ENCODE data around the gene ESR2.
"Not testable (repeated sequence)": the region's sequence is repeated elsewhere in the genome, so short reads cannot be mapped to it uniquely, and the experiment has no call there.

Gene ESR2

GRCh38 chr14:64293976-64294671 lies at the start of gene ESR2:
ESR2 (minus strand) TSS chr14:64294371; CDS start chr14:64282985, 11,386 bp downstream.
- in situ Hi-C loops (cut with MboI; ENCODE audit: low pct_unique_long_range_greater_than_20kb, low sequenced_read_pairs), result loop anchor here (25.0 kb wide), 1 partner anchor 507 kb away; no protein-coding TSS in a partner anchor
- DNase-seq, result peak; percentile 9

GRCh38 chr14:64340560-64341196 lies 46.5 kb upstream of the ESR2 start:
- in situ Hi-C loops (cut with MboI; ENCODE audit: low pct_unique_long_range_greater_than_20kb, low sequenced_read_pairs), result loop anchor here (25.0 kb wide), 1 partner anchor 297 kb away; no protein-coding TSS in a partner anchor
- DNase-seq, result no peak

- DNase-seq, result peak; percentile 99
- in situ Hi-C loops (cut with MboI; ENCODE audit: low pct_unique_long_range_greater_than_20kb, low sequenced_read_pairs), result loop anchor here (25.0 kb wide), 1 partner anchor 299 kb away; no protein-coding TSS in a partner anchor
Measured at GRCh38 chr14:64338616-64339316, 44.6 kb upstream of the ESR2 start.

- in situ Hi-C loops (cut with MboI; ENCODE audit: low pct_unique_long_range_greater_than_20kb, low sequenced_read_pairs), result loop anchor here (25.0 kb wide), 1 partner anchor 299 kb away; no protein-coding TSS in a partner anchor
- peak; percentile 73 for DNase-seq
Measured at GRCh38 chr14:64337888-64338615, 43.9 kb upstream of the ESR2 start.

- in situ Hi-C loops (cut with MboI; ENCODE audit: low pct_unique_long_range_greater_than_20kb, low sequenced_read_pairs), result loop anchor here (25.0 kb wide), 1 partner anchor 308 kb away; no protein-coding TSS in a partner anchor
- no peak for DNase-seq
Measured at GRCh38 chr14:64329149-64329548, 35.0 kb upstream of the ESR2 start.

GRCh38 chr14:64326502-64326901 lies 32.3 kb upstream of the ESR2 start:
- no peak for DNase-seq
- in situ Hi-C loops (cut with MboI; ENCODE audit: low pct_unique_long_range_greater_than_20kb, low sequenced_read_pairs), result loop anchor here (25.0 kb wide), 1 partner anchor 311 kb away; no protein-coding TSS in a partner anchor

GRCh38 chr14:64324895-64325294 lies 30.7 kb upstream of the ESR2 start:
- no peak for DNase-seq
- in situ Hi-C loops (cut with MboI; ENCODE audit: low pct_unique_long_range_greater_than_20kb, low sequenced_read_pairs), result loop anchor here (25.0 kb wide), 1 partner anchor 312 kb away; no protein-coding TSS in a partner anchor

- DNase-seq, result no peak
- in situ Hi-C loops (cut with MboI; ENCODE audit: low pct_unique_long_range_greater_than_20kb, low sequenced_read_pairs), result no loop called here
Measured at GRCh38 chr14:64324461-64324860, 30.3 kb upstream of the ESR2 start.

- DNase-seq; in situ Hi-C loops (cut with MboI; ENCODE audit: low pct_unique_long_range_greater_than_20kb, low sequenced_read_pairs): not testable (repeated sequence)
Measured at GRCh38 chr14:64320362-64320761, 26.2 kb upstream of the ESR2 start.

GRCh38 chr14:64318695-64319094 lies 24.5 kb upstream of the ESR2 start:
- in situ Hi-C loops (cut with MboI; ENCODE audit: low pct_unique_long_range_greater_than_20kb, low sequenced_read_pairs); DNase-seq: not testable (repeated sequence)

- in situ Hi-C loops (cut with MboI; ENCODE audit: low pct_unique_long_range_greater_than_20kb, low sequenced_read_pairs), result no loop called here
- DNase-seq, result peak; percentile 53
Measured at GRCh38 chr14:64303471-64303917, 9.3 kb upstream of the ESR2 start.

GRCh38 chr14:64298773-64299172 lies 4.6 kb upstream of the ESR2 start:
- in situ Hi-C loops (cut with MboI; ENCODE audit: low pct_unique_long_range_greater_than_20kb, low sequenced_read_pairs), result loop anchor here (25.0 kb wide), 1 partner anchor 511 kb away; no protein-coding TSS in a partner anchor
- no peak for DNase-seq

GRCh38 chr14:64296561-64296960 lies 2.4 kb upstream of the ESR2 start:
- DNase-seq, result no peak

GRCh38 chr14:64294672-64295413 lies 672 bp upstream of the ESR2 start:
- DNase-seq, result peak; percentile 64
- in situ Hi-C loops (cut with MboI; ENCODE audit: low pct_unique_long_range_greater_than_20kb, low sequenced_read_pairs), result loop anchor here (25.0 kb wide), 1 partner anchor 508 kb away; no protein-coding TSS in a partner anchor

More at GRCh38 chr14:64296561-64296960, 2.4 kb upstream of the ESR2 start:
- in situ Hi-C loops (cut with MboI; ENCODE audit: low pct_unique_long_range_greater_than_20kb, low sequenced_read_pairs), result loop anchor here (25.0 kb wide), 1 partner anchor 509 kb away; no protein-coding TSS in a partner anchor

GRCh38 chr14:64292197-64292596 lies 2.0 kb downstream of the ESR2 start:
- DNase-seq, result no peak
- in situ Hi-C loops (cut with MboI; ENCODE audit: low pct_unique_long_range_greater_than_20kb, low sequenced_read_pairs), result loop anchor here (25.0 kb wide), 1 partner anchor 505 kb away; no protein-coding TSS in a partner anchor

GRCh38 chr14:64289571-64289970 lies 4.6 kb downstream of the ESR2 start:
- in situ Hi-C loops (cut with MboI; ENCODE audit: low pct_unique_long_range_greater_than_20kb, low sequenced_read_pairs), result loop anchor here (25.0 kb wide), 1 partner anchor 502 kb away; no protein-coding TSS in a partner anchor
- no peak for DNase-seq

- no peak for DNase-seq
- in situ Hi-C loops (cut with MboI; ENCODE audit: low pct_unique_long_range_greater_than_20kb, low sequenced_read_pairs), result loop anchor here (25.0 kb wide), 1 partner anchor 495 kb away; no protein-coding TSS in a partner anchor
Measured at GRCh38 chr14:64281805-64282204, 12.4 kb downstream of the ESR2 start.

Data from KBM-7 (cell line).